HG03460 (cell line): Measurements from ENCODE around the gene DCBLD1.

Experiments used
- ATAC-seq: cut with Tn5 transposase; IDR thresholded peaks from one replicate; pipeline ENCODE4 v1.9.1; 2021; ENCODE audit not compliant: unreplicated experiment

The DCBLD1 gene

DNA sequence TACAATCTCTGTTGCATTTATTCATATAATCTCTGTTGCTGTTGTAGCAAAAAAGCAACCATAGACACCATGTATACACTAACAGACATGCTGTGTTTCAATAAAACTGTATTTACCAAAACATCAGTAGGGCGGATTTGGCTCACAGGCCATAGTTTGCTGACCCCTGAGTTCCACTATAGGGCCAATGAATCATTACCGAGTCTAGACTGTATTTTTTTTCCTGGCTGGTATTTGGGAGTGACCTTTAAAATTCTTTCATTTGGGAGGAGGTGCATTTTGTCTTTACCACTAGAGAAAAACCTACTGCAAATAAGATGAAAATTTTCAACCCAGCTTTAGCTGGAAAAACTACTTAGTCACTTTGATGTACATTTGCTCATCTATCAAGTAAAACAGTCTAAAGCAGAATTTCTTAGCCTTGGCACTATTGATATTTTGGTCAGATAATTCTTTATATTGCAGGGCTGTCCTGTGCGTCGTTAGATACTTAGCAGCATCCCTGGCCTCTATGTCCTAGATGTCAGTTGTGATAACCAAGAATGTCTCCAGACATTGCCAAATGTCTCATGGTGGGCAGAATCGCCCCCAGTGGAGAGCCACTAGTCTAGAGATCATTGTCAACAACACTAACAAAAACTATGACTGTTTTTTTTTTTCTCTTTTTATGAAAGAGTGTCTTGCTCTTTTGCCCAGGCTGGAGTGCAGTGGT is 39.5 kb downstream of the DCBLD1 start:
- no peak for ATAC-seq

DNA sequence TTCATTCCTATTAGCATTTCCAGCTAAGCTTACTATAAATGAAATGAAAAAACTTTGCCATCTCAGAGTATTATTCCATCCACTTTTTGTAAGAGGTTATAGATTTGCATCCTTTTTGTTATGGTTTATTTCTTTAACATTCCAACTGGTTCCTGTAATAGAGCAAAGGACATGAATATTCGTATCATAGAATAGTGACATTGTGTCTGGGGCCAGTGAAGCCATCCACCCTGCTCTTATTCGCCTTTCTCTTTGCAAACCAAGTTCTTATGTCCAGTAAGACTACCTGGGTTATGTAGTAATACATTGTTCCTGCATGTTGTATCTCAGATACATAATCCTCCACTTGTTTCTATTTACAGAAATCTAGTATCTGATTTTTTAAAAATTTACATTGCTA is 43.1 kb downstream of the DCBLD1 start:
- no peak for ATAC-seq

DNA sequence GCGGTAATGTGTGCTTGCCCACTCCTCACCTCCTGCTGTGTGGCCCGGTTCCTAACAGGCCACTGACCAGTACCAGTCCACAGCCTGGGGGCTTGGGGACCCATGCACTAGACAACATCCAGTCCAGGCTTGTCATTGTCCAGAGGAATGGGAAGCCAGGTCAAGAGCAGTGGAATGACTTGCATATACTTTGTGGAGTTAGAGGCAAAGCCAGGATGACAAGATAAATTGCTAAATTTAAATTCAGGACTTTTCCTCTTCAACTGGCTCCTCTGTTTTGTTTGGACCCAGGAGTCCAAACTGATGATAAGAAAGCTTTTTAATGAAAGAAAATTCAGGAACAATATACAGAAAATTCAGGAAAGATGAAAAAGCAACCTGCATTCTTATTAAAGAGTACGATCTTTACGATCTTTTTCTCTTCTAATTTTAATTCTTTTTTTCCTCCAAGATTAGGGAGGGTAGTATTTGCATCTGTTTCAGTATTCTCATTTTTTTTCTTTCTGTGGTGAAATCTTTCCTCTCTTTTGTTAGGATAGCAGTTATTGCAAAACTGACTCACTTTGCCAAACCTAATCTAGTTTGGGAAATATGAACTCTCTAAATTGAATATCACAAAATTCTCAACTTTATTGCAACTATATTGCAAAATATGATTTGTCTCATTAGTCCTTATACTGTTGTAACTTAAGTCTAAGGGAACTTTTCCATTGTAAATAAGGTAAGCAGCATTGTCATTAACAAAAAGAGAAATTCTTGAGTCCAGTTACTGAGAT is 48.2 kb downstream of the DCBLD1 start:
- ATAC-seq, result no peak

DNA sequence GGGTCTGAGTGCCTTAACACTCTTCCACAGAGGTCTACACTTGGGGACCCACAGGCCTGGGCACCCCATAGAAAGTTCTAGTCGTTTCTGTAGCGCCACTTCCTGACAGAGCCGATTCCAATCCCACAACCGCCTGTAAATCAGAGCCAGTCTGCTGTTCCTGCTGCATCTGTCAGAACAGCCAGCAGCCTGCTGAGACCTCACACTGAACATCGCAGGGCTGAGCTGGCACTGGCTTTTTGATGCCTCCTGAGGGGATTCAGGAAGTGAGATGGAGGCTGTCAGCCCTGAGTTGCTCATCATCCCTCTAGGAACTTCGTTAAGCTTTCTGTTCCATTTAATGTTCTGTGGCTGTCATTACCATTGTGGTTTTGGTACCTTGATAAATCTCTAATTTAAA is 48.9 kb downstream of the DCBLD1 start:
- ATAC-seq, result no peak

DNA sequence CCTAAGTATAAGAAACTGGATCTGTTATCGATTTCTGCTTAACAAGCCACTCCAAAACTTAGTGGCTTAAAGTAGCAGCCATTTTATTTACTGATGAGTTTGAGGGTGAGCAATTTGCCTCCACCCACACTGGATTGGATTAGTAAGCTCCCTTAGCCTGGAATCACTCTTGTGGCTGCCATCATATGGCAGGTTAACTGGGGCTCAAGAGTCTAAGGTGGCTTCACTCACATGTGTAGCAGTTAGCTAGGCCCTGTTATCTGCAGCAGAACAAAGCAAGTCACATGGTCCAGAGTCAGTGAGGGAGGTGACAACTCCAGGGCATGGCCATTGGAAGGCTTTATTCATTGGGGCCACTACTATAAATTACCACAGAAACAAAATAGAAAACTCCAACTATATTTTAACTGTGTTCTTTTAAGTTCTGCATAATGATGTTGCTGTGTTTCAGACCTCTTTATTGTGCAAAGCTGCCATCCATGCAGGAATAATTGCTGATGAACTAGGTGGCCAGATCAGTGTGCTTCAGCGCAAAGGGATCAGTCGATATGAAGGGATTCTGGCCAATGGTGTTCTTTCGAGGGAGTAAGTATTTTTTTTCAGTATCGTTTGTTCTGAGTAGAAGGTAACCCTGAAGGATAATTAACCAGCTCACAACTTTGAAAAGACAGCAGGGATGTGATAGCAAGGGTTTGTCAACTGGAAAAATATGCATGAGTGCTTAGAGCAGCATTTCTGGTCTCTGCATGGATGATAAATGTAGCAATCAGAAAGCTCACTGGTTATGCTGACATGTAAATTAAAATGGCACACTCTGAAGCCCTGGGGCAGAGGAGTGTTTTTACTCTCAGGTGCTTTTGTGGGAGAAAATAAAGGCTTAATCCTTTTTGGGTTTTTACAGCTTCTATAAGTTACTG is 49.6 kb downstream of the DCBLD1 start:
- no peak for ATAC-seq

GRCh38 chr6:117533775-117534174 is 51.3 kb downstream of the DCBLD1 start:
- ATAC-seq, result no peak

DNA sequence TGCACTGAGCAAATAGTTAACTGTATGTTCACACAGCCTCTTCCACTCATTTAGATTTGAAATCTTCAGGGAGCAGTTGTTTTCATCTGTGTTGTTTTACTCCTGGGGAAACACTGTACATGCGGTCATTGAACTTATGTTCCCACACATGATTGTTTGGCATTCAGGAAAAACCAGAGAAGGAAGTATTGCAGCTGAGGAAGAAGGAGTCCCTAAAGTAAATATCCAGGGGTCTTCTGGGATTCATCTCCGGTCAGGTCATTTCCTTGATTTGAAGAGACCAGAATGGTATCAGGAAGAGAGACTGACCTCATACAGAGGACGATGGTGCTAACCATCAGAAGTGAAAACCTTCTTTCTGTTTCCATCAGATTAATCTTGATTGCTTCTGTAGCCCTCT is 52.5 kb downstream of the DCBLD1 start:
- ATAC-seq, result no peak

- no peak for ATAC-seq
Observed at GRCh38 chr6:117536317-117536716, 53.8 kb downstream of the DCBLD1 start.

GRCh38 chr6:117538615-117539014 is 56.1 kb downstream of the DCBLD1 start:
- no peak for ATAC-seq

GRCh38 chr6:117540670-117541069 is 58.2 kb downstream of the DCBLD1 start:
- ATAC-seq, result no peak

- ATAC-seq, result no peak
Observed at GRCh38 chr6:117542493-117542892, 60.0 kb downstream of the DCBLD1 start.

GRCh38 chr6:117544716-117545115 is 62.2 kb downstream of the DCBLD1 start:
- no peak for ATAC-seq

DNA sequence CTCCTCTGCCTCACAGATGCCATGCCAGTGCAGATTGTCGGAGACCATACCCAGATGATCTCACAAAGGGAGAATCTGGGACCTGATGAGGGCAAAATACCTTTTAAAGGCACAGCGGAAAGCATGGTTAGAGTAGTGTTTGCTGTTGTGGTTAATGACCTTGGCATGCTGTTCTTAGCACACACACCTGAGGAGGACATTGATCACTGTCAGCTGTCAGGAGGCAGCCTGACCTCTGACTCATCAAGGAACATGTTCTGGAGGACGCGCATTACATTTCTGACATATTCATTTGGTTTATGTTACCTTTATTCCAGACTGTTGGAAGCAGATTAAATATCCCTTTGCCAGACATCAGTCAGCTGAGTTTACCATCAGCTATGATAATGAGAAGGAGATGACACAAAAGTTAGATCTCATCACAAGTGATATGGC is 62.7 kb downstream of the DCBLD1 start:
- ATAC-seq, result no peak

DNA sequence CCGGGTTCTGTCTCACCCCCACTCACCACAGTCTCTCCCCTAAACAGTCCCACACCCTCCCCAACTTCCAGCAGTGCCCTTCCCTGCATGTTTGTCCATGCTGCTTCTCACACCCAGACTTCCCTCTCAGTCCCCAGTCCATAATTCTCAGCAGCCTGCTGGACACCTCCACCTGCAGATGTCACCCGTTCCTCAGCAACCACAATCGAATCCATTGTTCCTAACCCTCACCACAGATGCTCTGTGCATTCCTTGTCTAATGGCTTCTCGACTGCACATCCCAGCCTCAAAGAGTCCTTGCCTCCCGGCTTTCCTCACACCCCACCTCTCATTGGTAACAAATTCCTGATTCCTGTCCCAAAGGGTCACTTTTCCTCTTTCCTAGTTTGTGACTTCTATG is 64.2 kb downstream of the DCBLD1 start:
- no peak for ATAC-seq

DNA sequence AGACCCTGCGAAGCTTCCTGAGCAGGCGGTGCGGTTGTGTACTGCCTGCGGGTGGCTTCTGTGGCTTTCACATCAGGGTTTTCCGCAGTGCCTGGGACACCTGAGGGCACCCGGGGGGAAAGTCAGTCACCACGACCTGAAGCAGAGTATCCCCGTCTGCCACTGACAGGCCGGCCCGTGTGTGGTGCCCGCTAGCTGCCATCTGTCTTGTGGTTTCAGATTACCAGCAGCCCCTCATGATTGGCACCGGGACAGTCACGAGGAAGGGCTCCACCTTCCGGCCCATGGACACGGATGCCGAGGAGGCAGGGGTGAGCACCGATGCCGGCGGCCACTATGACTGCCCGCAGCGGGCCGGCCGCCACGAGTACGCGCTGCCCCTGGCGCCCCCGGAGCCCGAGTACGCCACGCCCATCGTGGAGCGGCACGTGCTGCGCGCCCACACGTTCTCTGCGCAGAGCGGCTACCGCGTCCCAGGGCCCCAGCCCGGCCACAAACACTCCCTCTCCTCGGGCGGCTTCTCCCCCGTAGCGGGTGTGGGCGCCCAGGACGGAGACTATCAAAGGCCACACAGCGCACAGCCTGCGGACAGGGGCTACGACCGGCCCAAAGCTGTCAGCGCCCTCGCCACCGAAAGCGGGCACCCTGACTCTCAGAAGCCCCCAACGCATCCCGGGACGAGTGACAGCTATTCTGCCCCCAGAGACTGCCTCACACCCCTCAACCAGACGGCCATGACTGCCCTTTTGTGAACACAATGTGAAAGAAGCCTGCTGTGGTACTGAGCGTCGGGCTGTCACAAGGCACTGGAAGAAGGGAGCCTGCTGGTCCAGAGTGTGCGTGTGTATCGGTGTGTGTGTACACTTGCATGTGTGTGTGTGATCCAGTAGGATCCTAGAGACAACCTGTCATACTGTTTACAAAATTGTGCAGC is 65.5 kb downstream of the DCBLD1 start:
- ATAC-seq, result peak; percentile 47

DNA sequence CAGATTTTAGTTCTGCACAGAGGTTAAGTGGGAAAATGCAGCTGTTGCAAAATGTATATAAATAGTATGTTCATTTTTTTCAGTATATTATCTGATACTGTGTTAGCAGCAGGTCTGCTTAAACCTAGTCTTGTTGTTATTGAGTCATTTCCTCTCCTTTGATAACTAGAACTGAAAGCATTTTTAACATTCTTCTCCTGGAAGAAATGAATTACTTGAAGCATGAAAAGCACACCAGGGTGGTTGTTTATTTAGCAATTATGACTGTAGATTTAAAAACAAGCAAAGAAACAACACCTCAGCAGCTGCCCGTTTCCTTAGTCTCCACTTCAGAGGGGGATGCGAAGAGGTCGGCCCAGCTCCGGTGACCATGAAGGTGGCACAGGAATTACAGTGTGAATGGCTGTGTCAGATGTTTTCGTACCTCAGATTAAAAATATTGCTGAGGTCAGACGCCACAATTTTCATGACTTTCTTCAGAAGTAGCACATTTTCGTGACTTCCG is 66.4 kb downstream of the DCBLD1 start:
- no peak for ATAC-seq

DNA sequence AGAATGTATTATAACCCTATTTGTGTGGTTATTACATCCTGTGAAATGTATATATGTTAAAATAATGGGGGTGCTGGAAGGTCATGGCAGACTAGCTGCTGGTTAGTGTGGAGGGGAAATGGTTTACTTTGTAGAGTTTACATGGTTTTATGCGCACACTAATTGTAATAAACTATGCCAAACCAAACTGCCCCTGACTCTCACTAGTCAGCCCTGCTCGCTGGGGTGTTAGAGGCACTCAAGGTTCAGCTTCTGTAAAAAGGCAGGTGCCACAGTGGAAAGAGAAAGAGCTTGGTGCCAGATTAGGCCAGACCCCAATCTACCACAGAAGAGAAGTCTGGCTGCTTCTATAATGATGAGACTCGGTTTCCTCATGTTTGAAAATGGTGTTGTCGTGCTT is 67.1 kb downstream of the DCBLD1 start:
- no peak for ATAC-seq

- no peak for ATAC-seq
Observed at GRCh38 chr6:117550078-117550600, 67.7 kb downstream of the DCBLD1 start.

GRCh38 chr6:117550618-117551242 is 68.3 kb downstream of the DCBLD1 start:
- ATAC-seq, result no peak
